H1 (cell line): ENCODE results near the gene CCDC169. TPM values are rescaled to one million over a fixed set of nuclear protein-coding genes. Genes with fewer than 3 reads are reported as not detected.

ENCODE experiments used
- ATF2 ChIP-seq: IDR thresholded peaks from 2 replicates; pipeline ENCODE4 v1.6.1; 2012; ENCODE audit warnings: low read length, inconsistent platforms
- ATF3 ChIP-seq: IDR thresholded peaks from 2 replicates; pipeline ENCODE4 v1.6.1; 2011; ENCODE audit warnings: low read depth, mild to moderate bottlenecking, low read length; ENCODE audit not compliant: insufficient read depth
- MAFK ChIP-seq: IDR thresholded peaks from 2 replicates; pipeline ENCODE4 v1.6.1; 2012; ENCODE audit warnings: low read depth, mild to moderate bottlenecking, improper control_type of control experiment, low read length
- PHF8 ChIP-seq: fragments of 200-600 bp; sonication (generic); conservative IDR thresholded peaks from 2 replicates; pipeline ENCODE4 v1.7.1; 2012; ENCODE audit warnings: low read depth, mild to moderate bottlenecking, inconsistent platforms, low read length, moderate library complexity
- SP4 ChIP-seq: IDR thresholded peaks from 2 replicates; pipeline ENCODE4 v1.6.1; 2012; ENCODE audit warnings: low read length, inconsistent platforms
- polyA plus RNA-seq, 7 experiments: library from polyadenylated mRNA; depleted of rRNA in 3 of 7; stranded (reverse) in 5 of 7; unstranded in 2 of 7; fragments of >200 nt in 5 of 7; fragments of 200-250 nt in 2 of 7; gene quantifications; 1 replicate in 5 of 7; 2 replicates in 1 of 7; 4 replicates in 1 of 7; pipeline versions ENCODE4 v1.2.1 to v1.2.3, GENCODE V29; 2011 to 2013; ENCODE audit warnings: missing spikeins in 2 of 7, mixed read lengths in 2 of 7
- total RNA-seq: library from RNA; stranded (reverse); fragmentation: NEBNext Ultra II Directional; extraction: Animal tissue kit (Norgen Biotek cat#: 25700); gene quantifications from 2 replicates; pipeline ENCODE4 v1.2.1, GENCODE V29; 2021

Gene CCDC169
- total and polyA plus RNA-seq, 2 of the 8 experiments (the other 6 are each of a cell fraction or from before 2014, with no cell fraction given): 7.2 to 44.0 TPM

- TF ChIP-seq ATF2: no peak
- no peak for TF ChIP-seq SP4
- no peak for TF ChIP-seq MAFK
- no peak for TF ChIP-seq PHF8
- no peak for TF ChIP-seq ATF3
These were observed 35.6 kb downstream of the CCDC169 start (continued) for GRCh38 chr13:36261976-36262375.
